ENCODE results near the gene NANOGP8.

The NANOGP8 gene

DNA sequence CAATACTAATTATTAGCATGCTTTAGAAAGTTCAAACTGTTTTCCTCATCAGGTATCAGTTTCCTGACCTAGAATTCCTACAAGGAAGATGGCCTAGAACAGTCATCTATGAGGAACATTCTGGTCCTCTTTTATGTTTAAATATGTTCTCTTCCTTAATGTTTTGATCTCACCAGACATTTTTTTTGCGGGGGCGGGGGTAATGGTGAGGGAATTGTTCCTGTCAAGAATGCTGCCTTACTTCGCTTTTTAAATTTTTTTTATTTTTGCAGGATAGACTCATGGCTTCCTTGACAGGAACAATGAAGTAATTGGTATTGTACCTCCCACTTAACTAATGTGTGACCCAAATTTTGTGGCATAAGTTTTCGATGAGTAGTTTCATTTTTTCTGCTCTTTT, 44.3 kb upstream of the NANOGP8 start:
- H3K4me1 ChIP-seq (ENCODE audit: insufficient read depth, low read length, severe bottlenecking): no peaks in the 10 kb centered on the region
- H3F3A ChIP-seq (ENCODE audit: insufficient read depth, low read length): no peaks in the 10 kb centered on the region
- TF ChIP-seq, protein P1, sequence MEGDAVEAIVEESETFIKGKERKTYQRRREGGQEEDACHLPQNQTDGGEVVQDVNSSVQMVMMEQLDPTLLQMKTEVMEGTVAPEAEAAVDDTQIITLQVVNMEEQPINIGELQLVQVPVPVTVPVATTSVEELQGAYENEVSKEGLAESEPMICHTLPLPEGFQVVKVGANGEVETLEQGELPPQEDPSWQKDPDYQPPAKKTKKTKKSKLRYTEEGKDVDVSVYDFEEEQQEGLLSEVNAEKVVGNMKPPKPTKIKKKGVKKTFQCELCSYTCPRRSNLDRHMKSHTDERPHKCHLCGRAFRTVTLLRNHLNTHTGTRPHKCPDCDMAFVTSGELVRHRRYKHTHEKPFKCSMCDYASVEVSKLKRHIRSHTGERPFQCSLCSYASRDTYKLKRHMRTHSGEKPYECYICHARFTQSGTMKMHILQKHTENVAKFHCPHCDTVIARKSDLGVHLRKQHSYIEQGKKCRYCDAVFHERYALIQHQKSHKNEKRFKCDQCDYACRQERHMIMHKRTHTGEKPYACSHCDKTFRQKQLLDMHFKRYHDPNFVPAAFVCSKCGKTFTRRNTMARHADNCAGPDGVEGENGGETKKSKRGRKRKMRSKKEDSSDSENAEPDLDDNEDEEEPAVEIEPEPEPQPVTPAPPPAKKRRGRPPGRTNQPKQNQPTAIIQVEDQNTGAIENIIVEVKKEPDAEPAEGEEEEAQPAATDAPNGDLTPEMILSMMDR (IDR thresholded peaks at IDR 0.05; ENCODE audit: low read length): no peak
- no peak for TF ChIP-seq EZH2 (IDR thresholded peaks at IDR 0.05; ENCODE audit: borderline replicate concordance, low read length)
- no peaks in the 10 kb centered on the region for H3K9me3 ChIP-seq (ENCODE audit: low read length)
- H3K4me2 ChIP-seq (ENCODE audit: low read length): no peak overlapping the region
- H4K20me1 ChIP-seq (ENCODE audit: insufficient read depth, low read length): no peaks in the 10 kb centered on the region
- no peaks in the 10 kb centered on the region for H3K27me3 ChIP-seq (ENCODE audit: insufficient read depth, low read length)
- H3K36me3 ChIP-seq (ENCODE audit: insufficient read depth, low read length): no peaks in the 10 kb centered on the region
- no peak overlapping the region for H2AFZ ChIP-seq (ENCODE audit: low read length)
- H3K27ac ChIP-seq (ENCODE audit: low read depth, low read length, poor library complexity, severe bottlenecking): no peak overlapping the region
- no peak overlapping the region for H3K9ac ChIP-seq (ENCODE audit: low read length)
- no peaks in the 10 kb centered on the region for H3K9me2 ChIP-seq (ENCODE audit: low read depth, low read length)
- H3K4me3 ChIP-seq (ENCODE audit: low read depth, low read length, poor library complexity, severe bottlenecking): no peak overlapping the region
- H3K79me2 ChIP-seq (ENCODE audit: insufficient read depth, low read length): no peaks in the 10 kb centered on the region

DNA sequence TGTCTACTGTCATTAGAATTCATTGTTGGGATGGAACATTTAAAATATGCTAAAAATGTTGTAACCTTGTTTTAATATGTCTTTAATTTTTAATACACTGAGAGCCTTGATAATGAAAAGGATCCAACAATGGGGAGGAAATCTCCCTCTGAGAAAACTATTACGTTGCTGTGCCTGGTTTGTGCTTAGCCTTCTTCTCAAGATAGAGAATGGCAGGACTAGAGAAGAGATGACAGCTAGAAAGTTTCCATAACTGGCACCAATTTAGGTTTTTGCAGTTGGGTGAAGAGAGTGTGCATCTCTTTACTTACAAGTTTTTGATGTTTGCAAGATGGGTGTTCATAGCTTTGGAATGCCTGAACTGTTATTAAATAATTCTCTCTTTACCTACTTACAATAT, 42.6 kb upstream of the NANOGP8 start:
- Histone ChIP-seq H4K20me1 (ENCODE audit: insufficient read depth, low read length) (no peaks in the 10 kb centered on the region), H3K27me3 (ENCODE audit: insufficient read depth, low read length) (no peaks in the 10 kb centered on the region), H3K4me3 (ENCODE audit: low read depth, low read length, poor library complexity, severe bottlenecking) (no peak overlapping the region), H3K79me2 (ENCODE audit: insufficient read depth, low read length) (no peaks in the 10 kb centered on the region), H2AFZ (ENCODE audit: low read length) (no peak overlapping the region), H3K9me2 (ENCODE audit: low read depth, low read length) (no peaks in the 10 kb centered on the region), H3F3A (ENCODE audit: insufficient read depth, low read length) (no peaks in the 10 kb centered on the region), H3K27ac (ENCODE audit: low read depth, low read length, poor library complexity, severe bottlenecking) (no peak overlapping the region), H3K9ac (ENCODE audit: low read length) (no peak overlapping the region), H3K4me2 (ENCODE audit: low read length) (no peak overlapping the region), H3K4me1 (ENCODE audit: insufficient read depth, low read length, severe bottlenecking) (no peaks in the 10 kb centered on the region), H3K36me3 (ENCODE audit: insufficient read depth, low read length) (no peaks in the 10 kb centered on the region), H3K9me3 (ENCODE audit: low read length) (no peaks in the 10 kb centered on the region)
- TF ChIP-seq, protein P1 (IDR thresholded peaks at IDR 0.05; ENCODE audit: low read length): no peak
- no peak for TF ChIP-seq EZH2 (IDR thresholded peaks at IDR 0.05; ENCODE audit: borderline replicate concordance, low read length)

DNA sequence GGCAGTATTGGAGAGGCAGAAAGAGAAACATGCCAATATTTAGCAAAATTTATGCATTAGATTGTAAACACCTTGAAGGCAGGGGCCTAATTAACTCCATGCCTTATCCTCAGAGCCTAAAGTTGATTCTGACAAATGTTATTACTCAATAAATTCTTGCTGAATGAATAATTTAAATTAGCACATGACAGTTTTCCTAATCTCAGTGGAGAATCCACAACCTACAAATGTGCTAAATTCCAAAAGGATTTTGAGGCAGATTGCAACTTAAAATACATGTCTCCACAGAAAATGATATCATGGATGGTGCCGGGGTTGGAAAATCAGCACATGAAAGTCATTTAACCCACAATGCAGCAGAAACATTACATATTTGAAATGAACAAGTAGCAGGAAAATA, 41.1 kb upstream of the NANOGP8 start:
- Histone ChIP-seq H3K4me2 (ENCODE audit: low read length) (no peak overlapping the region), H4K20me1 (ENCODE audit: insufficient read depth, low read length) (no peaks in the 10 kb centered on the region), H2AFZ (ENCODE audit: low read length) (no peak overlapping the region), H3K4me3 (ENCODE audit: low read depth, low read length, poor library complexity, severe bottlenecking) (no peak overlapping the region), H3K36me3 (ENCODE audit: insufficient read depth, low read length) (no peaks in the 10 kb centered on the region), H3K9ac (ENCODE audit: low read length) (no peak overlapping the region), H3K27ac (ENCODE audit: low read depth, low read length, poor library complexity, severe bottlenecking) (no peak overlapping the region), H3K9me3 (ENCODE audit: low read length) (no peaks in the 10 kb centered on the region), H3K27me3 (ENCODE audit: insufficient read depth, low read length) (no peaks in the 10 kb centered on the region), H3K9me2 (ENCODE audit: low read depth, low read length) (no peaks in the 10 kb centered on the region), H3F3A (ENCODE audit: insufficient read depth, low read length) (no peaks in the 10 kb centered on the region), H3K79me2 (ENCODE audit: insufficient read depth, low read length) (no peaks in the 10 kb centered on the region), H3K4me1 (ENCODE audit: insufficient read depth, low read length, severe bottlenecking) (no peaks in the 10 kb centered on the region)
- TF ChIP-seq, protein P1 (IDR thresholded peaks at IDR 0.05; ENCODE audit: low read length): no peak
- TF ChIP-seq EZH2 (IDR thresholded peaks at IDR 0.05; ENCODE audit: borderline replicate concordance, low read length): no peak
